ENCODE data around the gene CFAP46. TPM values are rescaled to one million over a fixed set of nuclear protein-coding genes. Genes with fewer than 3 reads are reported as not detected.
"Not testable (repeated sequence)": the region's sequence is repeated elsewhere in the genome, so short reads cannot be mapped to it uniquely, and the experiment has no call there.

CFAP46 gene
- total RNA-seq, 3 donors from 2014 or later (not counting 1 experiment from before 2014, with no cell fraction given) = 0.35 TPM; not detected in 2

DNA sequence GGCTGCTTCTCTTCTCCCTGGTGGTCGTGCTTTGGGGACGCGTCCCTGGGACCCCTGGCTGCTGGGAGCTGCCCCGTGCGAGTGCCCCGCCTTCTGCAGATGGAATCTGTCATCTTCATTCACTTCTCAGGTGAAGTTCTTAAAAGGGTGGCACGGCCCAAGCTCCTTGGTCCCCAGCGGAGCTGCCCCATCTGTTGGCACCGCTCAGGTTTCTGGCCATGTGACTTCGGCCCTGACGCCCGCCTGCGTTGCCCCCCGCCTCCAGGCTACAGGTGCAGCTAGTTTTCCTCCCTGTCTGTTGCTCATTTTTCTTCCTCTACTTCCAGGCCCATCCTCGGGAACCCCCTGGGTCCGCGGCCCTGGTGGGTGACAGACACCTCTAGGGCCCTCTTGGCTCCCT, 149.6 kb downstream of the CFAP46 start:
- intact Hi-C loops (cut with micrococcal nuclease) = loop anchor here (5.0 kb wide), 1 partner anchor 140 kb away; no protein-coding TSS in a partner anchor
- H3K27me3 Mint-ChIP-seq (ENCODE audit: low read depth in 2 of 2) = peaks cover 0 to 14% of the 10 kb centered on the region in 2 donors
- Histone ChIP-seq H3K4me1 (ENCODE audit: control insufficient read depth, insufficient read depth, low read length) (no peaks in the 10 kb centered on the region), H3K36me3 (ENCODE audit: control insufficient read depth, insufficient read depth, low read length) (no peaks in the 10 kb centered on the region), H3K27ac (ENCODE audit: low read length) (no peak overlapping the region), H3K9me3 (ENCODE audit: control insufficient read depth, insufficient read depth, low read length) (no peaks in the 10 kb centered on the region), H3K27me3 (ENCODE audit: control insufficient read depth, insufficient read depth, low read length) (peaks cover 4% of the 10 kb centered on the region), H3K4me3 (ENCODE audit: low read length) (no peak overlapping the region)
- no peak for DNase-seq
- no peaks in the 10 kb centered on the region for H3K4me1 Mint-ChIP-seq
- WGBS (ENCODE audit: insufficient coverage) = 88% methylated on average over 17 of the region's 17 CpGs
- H3K36me3 Mint-ChIP-seq = no peaks in the 10 kb centered on the region
- no peak for ATAC-seq
- TF ChIP-seq CTCF (IDR thresholded peaks at IDR 0.05) = no peak
- H3K27ac Mint-ChIP-seq = no peak overlapping the region
- no peak overlapping the region for H3K4me3 Mint-ChIP-seq
- no peaks in the 10 kb centered on the region for H3K9me3 Mint-ChIP-seq

GRCh38 chr10:132792099-132792498, 150.3 kb downstream of the CFAP46 start:
- peaks cover 0 to 14% of the 10 kb centered on the region in 2 donors for H3K27me3 Mint-ChIP-seq (ENCODE audit: low read depth in 2 of 2)
- H3K27ac Mint-ChIP-seq; H3K4me1 Mint-ChIP-seq; ATAC-seq; H3K4me1 ChIP-seq (ENCODE audit: control insufficient read depth, insufficient read depth, low read length); H3K36me3 Mint-ChIP-seq; H3K9me3 Mint-ChIP-seq; H3K9me3 ChIP-seq (ENCODE audit: control insufficient read depth, insufficient read depth, low read length); H3K27ac ChIP-seq (ENCODE audit: low read length); H3K27me3 ChIP-seq (ENCODE audit: control insufficient read depth, insufficient read depth, low read length); H3K4me3 ChIP-seq (ENCODE audit: low read length); H3K4me3 Mint-ChIP-seq; DNase-seq; H3K36me3 ChIP-seq (ENCODE audit: control insufficient read depth, insufficient read depth, low read length): not testable (repeated sequence)
- intact Hi-C loops (cut with micrococcal nuclease) = loop anchor here (5.0 kb wide), 1 partner anchor 140 kb away; no protein-coding TSS in a partner anchor
- 97% methylated on average over 33 of the region's 33 CpGs for WGBS (ENCODE audit: insufficient coverage)

GRCh38 chr10:132790934-132791829, 151.2 kb downstream of the CFAP46 start:
- Mint-ChIP-seq H3K36me3 (no peaks in the 10 kb centered on the region), H3K27ac (no peak overlapping the region), H3K9me3 (no peaks in the 10 kb centered on the region), H3K27me3 (ENCODE audit: low read depth in 2 of 2) (peaks cover 0 to 14% of the 10 kb centered on the region in 2 donors), H3K4me1 (no peaks in the 10 kb centered on the region), H3K4me3 (no peak overlapping the region)
- Histone ChIP-seq H3K4me1 (ENCODE audit: control insufficient read depth, insufficient read depth, low read length) (no peaks in the 10 kb centered on the region), H3K27me3 (ENCODE audit: control insufficient read depth, insufficient read depth, low read length) (peaks cover 4% of the 10 kb centered on the region), H3K36me3 (ENCODE audit: control insufficient read depth, insufficient read depth, low read length) (no peaks in the 10 kb centered on the region), H3K9me3 (ENCODE audit: control insufficient read depth, insufficient read depth, low read length) (no peaks in the 10 kb centered on the region), H3K27ac (ENCODE audit: low read length) (no peak overlapping the region), H3K4me3 (ENCODE audit: low read length) (no peak overlapping the region)
- intact Hi-C loops (cut with micrococcal nuclease) = loop anchor here (5.0 kb wide), 1 partner anchor 139 kb away; no protein-coding TSS in a partner anchor
- no peak for DNase-seq
- no peak for ATAC-seq
- WGBS (ENCODE audit: insufficient coverage) = 51% methylated on average over 30 of the region's 31 CpGs
- no peak for TF ChIP-seq CTCF (IDR thresholded peaks at IDR 0.05)

- no peaks in the 10 kb centered on the region for H3K9me3 ChIP-seq (ENCODE audit: control insufficient read depth, insufficient read depth, low read length)
- intact Hi-C loops (cut with micrococcal nuclease) = loop anchor here (5.0 kb wide), 1 partner anchor 138 kb away; no protein-coding TSS in a partner anchor
- H3K27ac ChIP-seq (ENCODE audit: low read length) = no peak overlapping the region
- no peaks in the 10 kb centered on the region for H3K4me1 ChIP-seq (ENCODE audit: control insufficient read depth, insufficient read depth, low read length)
- Mint-ChIP-seq H3K4me3 (no peak overlapping the region), H3K27ac (no peak overlapping the region), H3K4me1 (no peaks in the 10 kb centered on the region), H3K9me3 (no peaks in the 10 kb centered on the region), H3K36me3 (no peaks in the 10 kb centered on the region), H3K27me3 (ENCODE audit: low read depth in 2 of 2) (peaks cover 0 to 14% of the 10 kb centered on the region in 2 donors)
- H3K36me3 ChIP-seq (ENCODE audit: control insufficient read depth, insufficient read depth, low read length) = no peaks in the 10 kb centered on the region
- H3K27me3 ChIP-seq (ENCODE audit: control insufficient read depth, insufficient read depth, low read length) = peaks cover 4% of the 10 kb centered on the region
- no peak for TF ChIP-seq CTCF (IDR thresholded peaks at IDR 0.05)
- ATAC-seq (no peak), DNase-seq (no peak)
- WGBS (ENCODE audit: insufficient coverage) = 69% methylated on average over 7 of the region's 7 CpGs
- H3K4me3 ChIP-seq (ENCODE audit: low read length) = no peak overlapping the region
Observed at GRCh38 chr10:132790470-132790869, 151.9 kb downstream of the CFAP46 start.

All from natural killer cell (primary cell).